CD4-positive, alpha-beta T cell (primary cell): ENCODE measurements around the gene FOXD3. TPM values are rescaled to one million over a fixed set of nuclear protein-coding genes. Genes with fewer than 3 reads are reported as not detected.

Experiments
- ATAC-seq: fragments of 200-7000 bp; cut with Tn5 transposase; one replicate; pipeline ENCODE4 v1.10.0; 2022; ENCODE audit warnings: mild to moderate bottlenecking; ENCODE audit not compliant: poor library complexity
- CTCF ChIA-PET: fragments of 350-600 bp; sonication (Branson Sonifier 250); formaldehyde crosslinking; loops from one replicate; lab custom pipeline; 2021; ENCODE audit warnings: antibody characterized with exemption, inconsistent platforms; lab: Charles Lee
- POLR2A ChIA-PET: fragments of 350-600 bp; sonication (Branson Sonifier 250); formaldehyde crosslinking; loops from one replicate; lab custom pipeline; 2021; ENCODE audit warnings: antibody characterized with exemption, inconsistent platforms; lab: Charles Lee
- DNase-seq, 14 experiments: peaks; one replicate each; pipeline ENCODE4 v3.0.0-alpha.2; 2013 to 2020; ENCODE audit warnings: mixed read lengths in 2 of 14
- H3K27ac ChIP-seq, 2 donors: one replicate each; pipeline versions ENCODE4 v1.5.1 to v1.7.0; 2013; ENCODE audit warnings: low read length in 2 of 2, low read depth in 1 of 2, mild to moderate bottlenecking in 1 of 2
- H3K27me3 ChIP-seq, 2 experiments: 1 replicate in 1 of 2; 2 replicates in 1 of 2; pipeline versions ENCODE4 v1.6.1 to v1.7.0; 2013; ENCODE audit warnings: low read length in 2 of 2, control low read depth in 1 of 2, mild to moderate bottlenecking in 1 of 2, moderate library complexity in 1 of 2; ENCODE audit not compliant: insufficient read depth in 2 of 2, control insufficient read depth in 1 of 2
- H3K36me3 ChIP-seq: one replicate; pipeline ENCODE4 v1.6.1; 2013; ENCODE audit warnings: low read length, control low read depth; ENCODE audit not compliant: insufficient read depth
- H3K4me1 ChIP-seq: one replicate; pipeline ENCODE4 v1.6.1; 2013; ENCODE audit warnings: low read length, control low read depth; ENCODE audit not compliant: insufficient read depth
- H3K4me3 ChIP-seq: one replicate; pipeline ENCODE4 v1.5.1; 2013; ENCODE audit warnings: mild to moderate bottlenecking, low read length, moderate library complexity
- H3K9me3 ChIP-seq, 2 experiments: 1 replicate in 1 of 2; 2 replicates in 1 of 2; pipeline versions ENCODE4 v1.6.1 to v1.7.0; 2013; ENCODE audit warnings: low read length in 2 of 2, mild to moderate bottlenecking in 2 of 2, control low read depth in 1 of 2, moderate library complexity in 1 of 2; ENCODE audit not compliant: control insufficient read depth in 1 of 2, insufficient read depth in 1 of 2
- H3K27ac Mint-ChIP-seq: one replicate; pipeline ENCODE4 v1.8.0; 2020; ENCODE audit warnings: mixed read lengths
- H3K27me3 Mint-ChIP-seq: one replicate; pipeline ENCODE4 v1.8.0; 2021; ENCODE audit warnings: mixed read lengths
- H3K36me3 Mint-ChIP-seq: one replicate; pipeline ENCODE4 v1.8.0; 2021; ENCODE audit warnings: low read depth, mixed read lengths
- H3K4me1 Mint-ChIP-seq: one replicate; pipeline ENCODE4 v1.8.0; 2021; ENCODE audit warnings: low read depth, mixed read lengths
- H3K4me3 Mint-ChIP-seq: one replicate; pipeline ENCODE4 v1.8.0; 2020; ENCODE audit warnings: mild to moderate bottlenecking, mixed read lengths
- H3K9me3 Mint-ChIP-seq: one replicate; pipeline ENCODE4 v1.8.0; 2020; ENCODE audit warnings: mixed read lengths
- CTCF ChIP-seq: fragments of 200-600 bp; IDR thresholded peaks from one replicate; pipeline ENCODE4 v1.8.0; 2022; ENCODE audit warnings: antibody characterized with exemption, mild to moderate bottlenecking
- intact Hi-C, 2 experiments: fragments of 100-400 bp; cut with DNase I in 1 of 2; cut with micrococcal nuclease in 1 of 2; formaldehyde crosslinking; loops; one replicate each; pipeline versions ENCODE4 v1.15.1 to v1.9.0; 2023 to 2025; cut with DNase I, micrococcal nuclease
- total RNA-seq, 174 experiments: library from RNA in 2 of 174; stranded (reverse) in 2 of 174; gene quantifications; one replicate each; pipeline ENCODE4 v1.2.3 and lab custom pipeline; 2021 to 2026

Gene FOXD3
- total RNA-seq, 2 experiments from 2014 or later = not detected

DNA sequence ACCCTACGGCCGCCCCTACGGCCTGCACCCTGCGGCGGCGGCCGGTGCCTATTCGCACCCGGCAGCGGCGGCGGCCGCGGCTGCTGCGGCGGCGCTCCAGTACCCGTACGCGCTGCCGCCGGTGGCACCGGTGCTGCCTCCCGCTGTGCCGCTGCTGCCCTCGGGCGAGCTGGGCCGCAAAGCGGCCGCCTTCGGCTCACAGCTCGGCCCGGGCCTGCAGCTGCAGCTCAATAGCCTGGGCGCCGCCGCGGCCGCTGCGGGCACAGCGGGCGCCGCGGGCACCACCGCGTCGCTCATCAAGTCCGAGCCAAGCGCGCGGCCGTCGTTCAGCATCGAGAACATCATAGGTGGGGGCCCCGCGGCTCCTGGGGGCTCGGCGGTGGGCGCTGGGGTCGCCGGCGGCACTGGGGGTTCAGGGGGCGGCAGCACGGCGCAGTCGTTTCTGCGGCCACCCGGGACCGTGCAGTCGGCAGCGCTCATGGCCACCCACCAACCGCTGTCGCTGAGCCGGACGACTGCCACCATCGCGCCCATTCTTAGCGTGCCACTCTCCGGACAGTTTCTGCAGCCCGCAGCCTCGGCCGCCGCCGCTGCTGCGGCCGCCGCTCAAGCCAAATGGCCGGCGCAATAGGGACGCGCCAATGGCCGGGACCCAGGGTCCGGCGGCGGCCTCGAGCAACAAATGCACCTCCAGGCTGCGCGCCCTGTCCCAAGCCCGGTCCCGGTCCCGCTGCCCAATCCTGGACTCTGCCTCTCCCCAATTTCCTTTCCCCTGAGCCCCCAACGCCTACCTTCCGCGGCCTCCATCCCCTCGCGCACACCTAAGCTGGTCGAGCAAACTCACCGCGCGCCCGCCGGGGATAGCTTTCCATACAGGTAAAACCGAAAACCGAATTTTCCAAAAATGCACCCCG, 1.8 kb downstream of the FOXD3 start:
- ChIA-PET CTCF (no interaction called here), POLR2A (interaction anchor here (0.6 kb wide), 1 partner anchor 29 kb away, joined by 3 read pairs; no protein-coding TSS in a partner anchor)
- ATAC-seq (peak; percentile 12), DNase-seq (peak in 1 of 14 experiments; percentile 8)
- peak overlapping the region; percentile 63 for H3K27ac Mint-ChIP-seq
- Histone ChIP-seq H3K27me3 (peaks cover 77 to 92% of the 10 kb centered on the region in 2 experiments), H3K27ac (no peak overlapping the region), H3K36me3 (no peaks in the 10 kb centered on the region), H3K4me3 (no peak overlapping the region), H3K9me3 (peaks cover 45 to 66% of the 10 kb centered on the region in 2 experiments), H3K4me1 (peaks cover 59% of the 10 kb centered on the region)
- H3K4me3 Mint-ChIP-seq = peak overlapping the region; percentile 85
- H3K9me3 Mint-ChIP-seq = peaks cover 4% of the 10 kb centered on the region
- H3K27me3 Mint-ChIP-seq = peaks cover 88% of the 10 kb centered on the region
- no peak for TF ChIP-seq CTCF
- peaks cover 12% of the 10 kb centered on the region for H3K36me3 Mint-ChIP-seq
- peaks cover 48% of the 10 kb centered on the region for H3K4me1 Mint-ChIP-seq
- intact Hi-C loops = no loop called here

DNA sequence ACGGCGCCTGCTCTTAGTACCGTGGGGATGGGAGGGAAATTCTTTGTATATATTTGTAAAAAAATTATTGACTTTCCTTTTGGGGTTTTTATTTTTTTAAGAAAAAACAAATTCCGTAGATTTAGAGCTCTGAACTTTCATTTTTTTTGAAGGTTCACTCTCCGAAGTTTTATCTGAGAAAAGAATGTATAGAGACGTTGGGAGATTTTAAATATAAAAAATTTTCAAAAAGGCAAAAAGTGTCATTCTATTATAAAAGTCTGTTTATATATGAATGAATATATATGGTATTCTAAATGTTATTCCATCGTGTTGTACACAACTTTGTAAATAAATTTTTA, 2.4 kb downstream of the FOXD3 start:
- Mint-ChIP-seq H3K27me3 (peaks cover 88% of the 10 kb centered on the region), H3K36me3 (peaks cover 12% of the 10 kb centered on the region), H3K4me1 (peaks cover 49% of the 10 kb centered on the region), H3K27ac (peak overlapping the region; percentile 53), H3K9me3 (peaks cover 2% of the 10 kb centered on the region), H3K4me3 (peak overlapping the region; percentile 85)
- Histone ChIP-seq H3K4me1 (peaks cover 62% of the 10 kb centered on the region), H3K36me3 (no peaks in the 10 kb centered on the region), H3K4me3 (no peak overlapping the region), H3K27me3 (peaks cover 77 to 92% of the 10 kb centered on the region in 2 experiments), H3K27ac (no peak overlapping the region), H3K9me3 (peaks cover 38 to 65% of the 10 kb centered on the region in 2 experiments)
- POLR2A ChIA-PET = interaction anchor here (0.6 kb wide), 1 partner anchor 30 kb away, joined by 3 read pairs; no protein-coding TSS in a partner anchor
- TF ChIP-seq CTCF = no peak
- ATAC-seq (no peak), DNase-seq (no peak)
- CTCF ChIA-PET = no interaction called here
- intact Hi-C loops = loop anchor here in 1 of 2 experiments (5.0 kb wide), 1 partner anchor 198 kb away; the partner anchor contains the start of genes EFCAB7 and ITGB3BP

GRCh38 chr1:63325279-63325985, 3.1 kb downstream of the FOXD3 start:
- peak overlapping the region; percentile 7 for H3K4me3 Mint-ChIP-seq

More at GRCh38 chr1:63325279-63325985, 3.1 kb downstream of the FOXD3 start:
- peaks cover 62% of the 10 kb centered on the region for H3K4me1 ChIP-seq
- H3K4me1 Mint-ChIP-seq = peaks cover 48% of the 10 kb centered on the region
- no peaks in the 10 kb centered on the region for H3K36me3 ChIP-seq
- DNase-seq (no peak), ATAC-seq (no peak)
- no peak for TF ChIP-seq CTCF
- ChIA-PET POLR2A (no interaction called here), CTCF (interaction anchor here (1.8 kb wide), 1 partner anchor 9 kb away, joined by 4 read pairs; no protein-coding TSS in a partner anchor)
- H3K36me3 Mint-ChIP-seq = peaks cover 12% of the 10 kb centered on the region
- no peak overlapping the region for H3K27ac Mint-ChIP-seq
- H3K27me3 Mint-ChIP-seq = peaks cover 84% of the 10 kb centered on the region
- intact Hi-C loops = loop anchor here in 1 of 2 experiments (5.0 kb wide), 1 partner anchor 197 kb away; the partner anchor contains the start of genes EFCAB7 and ITGB3BP
- H3K27me3 ChIP-seq = peaks cover 77 to 92% of the 10 kb centered on the region in 2 experiments
- no peak overlapping the region for H3K27ac ChIP-seq
- peaks cover 32 to 65% of the 10 kb centered on the region in 2 experiments for H3K9me3 ChIP-seq
- H3K9me3 Mint-ChIP-seq = peaks cover 2% of the 10 kb centered on the region
- no peak overlapping the region for H3K4me3 ChIP-seq
